T47D (cell line): ENCODE results near the gene MON1A.
"Not testable (repeated sequence)": the region's sequence is repeated elsewhere in the genome, so short reads cannot be mapped to it uniquely, and the experiment has no call there.

Source experiments
- DNase-seq, 2 experiments: peaks; one replicate each; pipeline versions ENCODE4 v3.0.0 to v3.0.0-alpha.2; 2011 to 2012; ENCODE audit warnings: low read depth in 1 of 2, low spot score in 1 of 2
- JUND ChIP-seq: IDR thresholded peaks from 2 replicates; pipeline ENCODE4 v1.6.1; 2012; ENCODE audit warnings: low read depth
- in situ Hi-C: cut with HindIII; loops from 2 replicates; pipeline ENCODE4 v1.10.0; 2016; ENCODE audit warnings: low sequenced_read_pairs, low pct_unique_long_range_greater_than_20kb

MON1A gene

GRCh38 chr3:49930922-49931321, 1.3 kb upstream of the MON1A start:
- no peak for TF ChIP-seq JUND
- in situ Hi-C loops, result no loop called here
- DNase-seq, result peak in 1 of 2 experiments; percentile 65

- no peak for DNase-seq
- no peak for TF ChIP-seq JUND
- in situ Hi-C loops, result no loop called here
Measured at GRCh38 chr3:49930168-49930690, 618 bp upstream of the MON1A start.

- no peak for TF ChIP-seq JUND
- in situ Hi-C loops, result no loop called here
- no peak for DNase-seq
Measured at GRCh38 chr3:49928481-49929017, 1.1 kb downstream of the MON1A start.

GRCh38 chr3:49927798-49928197, 1.8 kb downstream of the MON1A start:
- TF ChIP-seq JUND, result no peak
- in situ Hi-C loops, result no loop called here
- no peak for DNase-seq

- TF ChIP-seq JUND, result no peak
- no peak for DNase-seq
- in situ Hi-C loops, result no loop called here
Measured at GRCh38 chr3:49926117-49926728, 3.4 kb downstream of the MON1A start.

- no peak for TF ChIP-seq JUND
- in situ Hi-C loops, result no loop called here
Measured at GRCh38 chr3:49925485-49925884, 4.1 kb downstream of the MON1A start.

GRCh38 chr3:49924683-49925082, 4.9 kb downstream of the MON1A start:
- in situ Hi-C loops, result no loop called here

More at GRCh38 chr3:49925485-49925884, 4.1 kb downstream of the MON1A start:
- DNase-seq, result no peak

GRCh38 chr3:49917806-49918590, 11.6 kb downstream of the MON1A start:
- DNase-seq, in situ Hi-C loops: not testable (repeated sequence)

More at GRCh38 chr3:49924683-49925082, 4.9 kb downstream of the MON1A start:
- no peak for TF ChIP-seq JUND
- no peak for DNase-seq

GRCh38 chr3:49916686-49917085, 12.9 kb downstream of the MON1A start:
- no peak for TF ChIP-seq JUND

GRCh38 chr3:49914906-49915305, 14.7 kb downstream of the MON1A start:
- in situ Hi-C loops, result no loop called here
- no peak for TF ChIP-seq JUND
- no peak for DNase-seq

More at GRCh38 chr3:49916686-49917085, 12.9 kb downstream of the MON1A start:
- in situ Hi-C loops, result no loop called here
- DNase-seq, result no peak

- in situ Hi-C loops, result no loop called here
- TF ChIP-seq JUND, result no peak
- no peak for DNase-seq
Measured at GRCh38 chr3:49912881-49913281, 16.7 kb downstream of the MON1A start.

- no peak for DNase-seq
- TF ChIP-seq JUND, result no peak
- in situ Hi-C loops, result no loop called here
Measured at GRCh38 chr3:49911611-49912010, 18.0 kb downstream of the MON1A start.

GRCh38 chr3:49911124-49911420, 18.5 kb downstream of the MON1A start:
- DNase-seq, result no peak
- in situ Hi-C loops, result no loop called here
- no peak for TF ChIP-seq JUND
